Neural progenitor cell (in vitro differentiated cells): ENCODE results near the gene MAP3K4.

Source experiments
- CTCF ChIP-seq: fragments of 200-600 bp; sonication (generic); IDR thresholded peaks from 2 replicates; pipeline ENCODE4 v1.5.1; 2017; ENCODE audit warnings: antibody characterized with exemption, mild to moderate bottlenecking
- EZH2 ChIP-seq: fragments of 200-600 bp; sonication (generic); IDR thresholded peaks from 2 replicates; pipeline ENCODE4 v1.6.1; 2017; ENCODE audit warnings: antibody characterized with exemption, mild to moderate bottlenecking, moderate library complexity

GRCh38 chr6:160951187-160952030, 40.2 kb upstream of the MAP3K4 start:
- TF ChIP-seq CTCF = no peak
- TF ChIP-seq EZH2 = no peak
